Astrocyte (in vitro differentiated cells and primary cell): ENCODE data around the gene GAPVD1. TPM values are rescaled to one million over a fixed set of nuclear protein-coding genes. Genes with fewer than 3 reads are reported as not detected.
"Not testable (repeated sequence)": the region's sequence is repeated elsewhere in the genome, so short reads cannot be mapped to it uniquely, and the experiment has no call there.

Experiments used
- DNase-seq: peaks from one replicate; pipeline ENCODE4 v3.0.0-alpha.2; 2010; ENCODE audit warnings: low read depth
- FAIRE-seq: peaks from 2 replicates; lab custom pipeline; 2011; peaks lifted over from hg19 to GRCh38; lab: Jason Lieb, UNC
- H2AFZ ChIP-seq: 2 replicates; pipeline ENCODE4 v1.6.0; 2012; ENCODE audit warnings: low read depth, low read length, inconsistent platforms
- H3K27ac ChIP-seq: 2 replicates; pipeline ENCODE4 v1.5.1; 2011; ENCODE audit warnings: low read depth, low read length, inconsistent platforms
- H3K27me3 ChIP-seq: 2 replicates; pipeline ENCODE4 v1.6.0; 2011; ENCODE audit warnings: low read length, inconsistent platforms; ENCODE audit not compliant: insufficient read depth
- H3K36me3 ChIP-seq: 2 replicates; pipeline ENCODE4 v1.5.1; 2011; ENCODE audit warnings: low read length, inconsistent platforms; ENCODE audit not compliant: insufficient read depth
- H3K4me1 ChIP-seq: 2 replicates; pipeline ENCODE4 v1.5.1; 2011; ENCODE audit warnings: low read length, inconsistent platforms; ENCODE audit not compliant: insufficient read depth
- H3K4me2 ChIP-seq: 2 replicates; pipeline ENCODE4 v1.6.0; 2012; ENCODE audit warnings: low read length, inconsistent platforms
- H3K4me3 ChIP-seq: 2 replicates; pipeline ENCODE4 v1.5.1; 2011; ENCODE audit warnings: low read depth, mild to moderate bottlenecking, low read length, inconsistent platforms; ENCODE audit not compliant: insufficient read depth
- H3K79me2 ChIP-seq: 2 replicates; pipeline ENCODE4 v1.6.0; 2012; ENCODE audit warnings: mild to moderate bottlenecking, low read length, inconsistent platforms; ENCODE audit not compliant: insufficient read depth
- H3K9ac ChIP-seq: 2 replicates; pipeline ENCODE4 v1.6.0; 2012; ENCODE audit warnings: mild to moderate bottlenecking, low read length, inconsistent platforms
- H3K9me3 ChIP-seq: 2 replicates; pipeline ENCODE4 v1.5.1; 2012; ENCODE audit warnings: low read depth, mild to moderate bottlenecking, low read length, inconsistent platforms; ENCODE audit not compliant: insufficient read depth
- H4K20me1 ChIP-seq: 2 replicates; pipeline ENCODE4 v1.6.0; 2012; ENCODE audit warnings: low read length, inconsistent platforms; ENCODE audit not compliant: insufficient read depth
- H3K27ac Mint-ChIP-seq: one replicate; pipeline ENCODE4 v1.8.0; 2021; ENCODE audit warnings: mild to moderate bottlenecking, mixed read lengths; ENCODE audit not compliant: unreplicated experiment
- H3K27me3 Mint-ChIP-seq: one replicate; pipeline ENCODE4 v1.8.0; 2021; ENCODE audit warnings: low read depth, mixed read lengths; ENCODE audit not compliant: unreplicated experiment
- H3K36me3 Mint-ChIP-seq: one replicate; pipeline ENCODE4 v1.8.0; 2021; ENCODE audit warnings: low read depth, mixed read lengths; ENCODE audit not compliant: unreplicated experiment
- H3K4me1 Mint-ChIP-seq: one replicate; pipeline ENCODE4 v1.8.0; 2021; ENCODE audit warnings: low read depth, mixed read lengths; ENCODE audit not compliant: unreplicated experiment
- H3K4me3 Mint-ChIP-seq: one replicate; pipeline ENCODE4 v1.8.0; 2021; ENCODE audit warnings: mild to moderate bottlenecking, moderate library complexity, mixed read lengths; ENCODE audit not compliant: unreplicated experiment
- H3K9me3 Mint-ChIP-seq: one replicate; pipeline ENCODE4 v1.8.0; 2021; ENCODE audit warnings: mild to moderate bottlenecking, mixed read lengths; ENCODE audit not compliant: unreplicated experiment
- EZH2 ChIP-seq: IDR thresholded peaks from 2 replicates; pipeline ENCODE4 v1.6.1; 2012; ENCODE audit warnings: mild to moderate bottlenecking, low read length, inconsistent platforms; ENCODE audit not compliant: insufficient read depth
- total RNA-seq: library from RNA; stranded (reverse); gene quantifications from 2 replicates; pipeline ENCODE4 v1.2.1, GENCODE V29; 2021
- TF ChIP-seq, protein P1 (sequence below): IDR thresholded peaks from 2 replicates; pipeline ENCODE4 v1.5.1; 2011; ENCODE audit warnings: low read depth, mild to moderate bottlenecking, inconsistent platforms, low read length, moderate library complexity; ENCODE audit not compliant: insufficient read depth

Gene GAPVD1
- total RNA-seq, 1 donor from 2014 or later = 54.4 TPM

GRCh38 chr9:125399165-125399564, 137.5 kb downstream of the GAPVD1 start:
- Histone ChIP-seq H3K79me2 (no peaks in the 10 kb centered on the region), H3K9ac (no peak overlapping the region), H3K27me3 (no peaks in the 10 kb centered on the region), H3K4me1 (no peaks in the 10 kb centered on the region), H3K4me2 (no peak overlapping the region), H2AFZ (no peak overlapping the region), H3K36me3 (no peaks in the 10 kb centered on the region), H3K27ac (no peak overlapping the region), H3K4me3 (no peak overlapping the region), H3K9me3 (no peaks in the 10 kb centered on the region), H4K20me1 (no peaks in the 10 kb centered on the region)
- FAIRE-seq (no peak), DNase-seq (no peak)
- Mint-ChIP-seq H3K27me3 (no peaks in the 10 kb centered on the region), H3K36me3 (peaks cover 2% of the 10 kb centered on the region), H3K27ac (no peak overlapping the region), H3K4me3 (no peak overlapping the region), H3K9me3 (no peaks in the 10 kb centered on the region), H3K4me1 (no peaks in the 10 kb centered on the region)
- TF ChIP-seq EZH2 = no peak
- TF ChIP-seq, protein P1, sequence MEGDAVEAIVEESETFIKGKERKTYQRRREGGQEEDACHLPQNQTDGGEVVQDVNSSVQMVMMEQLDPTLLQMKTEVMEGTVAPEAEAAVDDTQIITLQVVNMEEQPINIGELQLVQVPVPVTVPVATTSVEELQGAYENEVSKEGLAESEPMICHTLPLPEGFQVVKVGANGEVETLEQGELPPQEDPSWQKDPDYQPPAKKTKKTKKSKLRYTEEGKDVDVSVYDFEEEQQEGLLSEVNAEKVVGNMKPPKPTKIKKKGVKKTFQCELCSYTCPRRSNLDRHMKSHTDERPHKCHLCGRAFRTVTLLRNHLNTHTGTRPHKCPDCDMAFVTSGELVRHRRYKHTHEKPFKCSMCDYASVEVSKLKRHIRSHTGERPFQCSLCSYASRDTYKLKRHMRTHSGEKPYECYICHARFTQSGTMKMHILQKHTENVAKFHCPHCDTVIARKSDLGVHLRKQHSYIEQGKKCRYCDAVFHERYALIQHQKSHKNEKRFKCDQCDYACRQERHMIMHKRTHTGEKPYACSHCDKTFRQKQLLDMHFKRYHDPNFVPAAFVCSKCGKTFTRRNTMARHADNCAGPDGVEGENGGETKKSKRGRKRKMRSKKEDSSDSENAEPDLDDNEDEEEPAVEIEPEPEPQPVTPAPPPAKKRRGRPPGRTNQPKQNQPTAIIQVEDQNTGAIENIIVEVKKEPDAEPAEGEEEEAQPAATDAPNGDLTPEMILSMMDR = no peak

DNA sequence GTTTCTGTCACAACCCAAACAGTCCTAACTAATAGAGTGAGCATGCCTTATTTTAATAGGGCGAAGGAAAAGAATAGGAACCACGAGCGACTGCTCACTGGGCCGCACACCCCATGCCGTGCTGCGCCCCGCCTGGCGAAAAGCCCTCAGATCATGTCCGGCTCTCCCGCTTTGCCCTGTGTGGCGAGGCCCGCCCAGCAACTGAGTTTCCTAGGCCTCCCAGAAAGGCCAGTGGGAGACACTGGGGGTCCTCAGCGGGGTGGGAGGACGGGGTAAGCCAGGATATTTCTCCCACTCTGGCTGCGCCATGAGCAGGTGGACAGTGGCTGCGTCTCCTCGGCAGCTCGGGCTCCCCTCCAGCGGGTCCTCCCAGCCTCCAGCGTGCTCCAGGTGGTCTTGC, 138.0 kb downstream of the GAPVD1 start:
- Mint-ChIP-seq H3K27me3 (no peaks in the 10 kb centered on the region), H3K4me3 (no peak overlapping the region), H3K9me3 (no peaks in the 10 kb centered on the region), H3K27ac (no peak overlapping the region), H3K36me3 (peaks cover 2% of the 10 kb centered on the region), H3K4me1 (no peaks in the 10 kb centered on the region)
- no peak for DNase-seq
- Histone ChIP-seq H3K9me3 (no peaks in the 10 kb centered on the region), H3K4me2 (no peak overlapping the region), H3K36me3 (no peaks in the 10 kb centered on the region), H3K4me1 (no peaks in the 10 kb centered on the region), H2AFZ (no peak overlapping the region), H3K9ac (no peak overlapping the region), H3K27me3 (no peaks in the 10 kb centered on the region), H3K4me3 (no peak overlapping the region), H4K20me1 (no peaks in the 10 kb centered on the region), H3K79me2 (no peaks in the 10 kb centered on the region), H3K27ac (no peak overlapping the region)
- FAIRE-seq = no peak
- TF ChIP-seq EZH2 = no peak

DNA sequence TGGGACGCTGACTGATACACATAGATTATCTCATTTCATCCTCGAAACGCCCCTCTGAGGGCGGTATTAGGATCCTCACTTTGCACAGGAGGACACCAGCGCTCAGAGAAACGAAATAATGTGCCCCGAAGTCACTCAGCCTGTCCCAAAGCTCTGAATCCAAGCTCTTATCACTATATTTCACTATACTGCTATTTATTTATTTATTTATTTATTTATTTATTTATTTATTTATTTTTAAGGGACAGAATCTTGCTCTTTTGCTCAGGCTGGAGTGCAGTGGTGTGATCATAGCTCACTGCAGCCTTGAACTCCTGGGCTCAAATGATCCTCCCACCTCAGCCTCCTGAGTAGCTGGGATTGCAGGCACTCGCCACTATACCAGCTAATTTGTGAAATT, 138.6 kb downstream of the GAPVD1 start:
- H3K9ac ChIP-seq, H3K4me1 Mint-ChIP-seq, H2AFZ ChIP-seq, H3K4me3 ChIP-seq, H3K36me3 Mint-ChIP-seq, H3K27ac ChIP-seq, H4K20me1 ChIP-seq, H3K4me1 ChIP-seq, FAIRE-seq, H3K9me3 ChIP-seq, H3K4me3 Mint-ChIP-seq, H3K9me3 Mint-ChIP-seq, H3K4me2 ChIP-seq, H3K27ac Mint-ChIP-seq, H3K79me2 ChIP-seq, H3K36me3 ChIP-seq, DNase-seq, H3K27me3 ChIP-seq, H3K27me3 Mint-ChIP-seq: not testable (repeated sequence)
